DMS153 treated with DMSO at 0.1 percent for 48 hours (cell line): ENCODE results near the gene ROBO1.
"Not testable (repeated sequence)": the region's sequence is repeated elsewhere in the genome, so short reads cannot be mapped to it uniquely, and the experiment has no call there.

Experiments used
- DNase-seq: peaks from one replicate; lab custom pipeline; 2025; ENCODE audit not compliant: unreplicated experiment; lab: John Stamatoyannopoulos, UW

ROBO1 gene

GRCh38 chr3:79767905-79768267, at the start of gene ROBO1:
Gene ROBO1, minus strand, starts transcription at chr3:79767998.
- no peak for DNase-seq

GRCh38 chr3:79817224-79817623, 49.4 kb upstream of the ROBO1 start:
- no peak for DNase-seq

GRCh38 chr3:79815478-79815877, 47.7 kb upstream of the ROBO1 start:
- no peak for DNase-seq

- no peak for DNase-seq
Observed at GRCh38 chr3:79810581-79810980, 42.8 kb upstream of the ROBO1 start.

- no peak for DNase-seq
Observed at GRCh38 chr3:79810092-79810491, 42.3 kb upstream of the ROBO1 start.

- no peak for DNase-seq
Observed at GRCh38 chr3:79809106-79809505, 41.3 kb upstream of the ROBO1 start.

- DNase-seq, result no peak
Observed at GRCh38 chr3:79808515-79808914, 40.7 kb upstream of the ROBO1 start.

- not testable (repeated sequence) for DNase-seq
Observed at GRCh38 chr3:79790177-79790576, 22.4 kb upstream of the ROBO1 start.

- no peak for DNase-seq
Observed at GRCh38 chr3:79773291-79773690, 5.5 kb upstream of the ROBO1 start.

- DNase-seq, result no peak
Observed at GRCh38 chr3:79769229-79769628, 1.4 kb upstream of the ROBO1 start.

GRCh38 chr3:79767194-79767904, 449 bp downstream of the ROBO1 start:
- no peak for DNase-seq

GRCh38 chr3:79766496-79767193, 1.2 kb downstream of the ROBO1 start:
- DNase-seq, result no peak

GRCh38 chr3:79765911-79766310, 1.9 kb downstream of the ROBO1 start:
- DNase-seq, result no peak

GRCh38 chr3:79761441-79761840, 6.4 kb downstream of the ROBO1 start:
- DNase-seq, result no peak

- DNase-seq, result no peak
Observed at GRCh38 chr3:79751703-79752102, 16.1 kb downstream of the ROBO1 start.

GRCh38 chr3:79737530-79737929, 30.3 kb downstream of the ROBO1 start:
- DNase-seq, result no peak

GRCh38 chr3:79729096-79729495, 38.7 kb downstream of the ROBO1 start:
- DNase-seq, result no peak

GRCh38 chr3:79726786-79727185, 41.0 kb downstream of the ROBO1 start:
- no peak for DNase-seq

GRCh38 chr3:79724206-79724605, 43.6 kb downstream of the ROBO1 start:
- DNase-seq, result no peak

GRCh38 chr3:79690072-79690471, 77.7 kb downstream of the ROBO1 start:
- DNase-seq, result no peak

GRCh38 chr3:79685108-79685507, 82.7 kb downstream of the ROBO1 start:
- no peak for DNase-seq

GRCh38 chr3:79684041-79684440, 83.8 kb downstream of the ROBO1 start:
- no peak for DNase-seq

GRCh38 chr3:79672731-79673130, 95.1 kb downstream of the ROBO1 start:
- DNase-seq, result no peak
